Amniotic stem cell (primary cell): ENCODE results near the gene FAP.

Experiments
- DNase-seq: peaks from one replicate; lab custom pipeline; 2025; lab: John Stamatoyannopoulos, UW

FAP gene

DNA sequence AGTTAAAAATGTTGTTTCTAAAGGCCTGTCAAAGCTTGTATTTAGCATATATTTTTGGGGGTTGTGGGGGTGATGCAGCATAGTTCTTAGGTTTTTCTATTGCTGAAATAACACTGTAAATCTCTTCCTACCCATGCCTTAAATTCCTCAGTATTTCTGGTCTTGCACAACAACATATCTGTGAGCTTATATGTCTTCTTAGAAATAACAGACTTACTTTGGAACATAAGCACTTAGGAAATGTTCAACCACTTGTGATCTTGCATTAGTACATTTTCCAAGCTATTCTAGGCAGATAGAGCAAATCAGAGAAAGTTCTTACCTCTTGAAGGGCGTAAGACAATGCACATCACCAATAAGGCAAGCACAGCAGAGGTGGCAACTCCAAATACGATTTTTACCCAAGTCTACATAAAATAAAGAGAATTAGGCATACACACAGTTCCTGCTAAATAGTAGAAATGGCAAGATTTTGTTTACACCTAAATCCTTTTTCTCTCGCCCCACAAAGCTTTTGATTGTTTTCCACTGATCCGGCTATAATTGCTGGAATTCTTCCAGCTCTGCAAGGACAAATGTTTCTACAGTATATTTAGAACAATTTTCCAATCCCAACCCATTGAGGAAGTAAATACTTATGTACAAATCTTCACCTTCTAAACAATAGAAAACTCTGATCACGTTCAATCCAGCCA is 512 bp downstream of the FAP start:
- DNase-seq, result no peak

DNA sequence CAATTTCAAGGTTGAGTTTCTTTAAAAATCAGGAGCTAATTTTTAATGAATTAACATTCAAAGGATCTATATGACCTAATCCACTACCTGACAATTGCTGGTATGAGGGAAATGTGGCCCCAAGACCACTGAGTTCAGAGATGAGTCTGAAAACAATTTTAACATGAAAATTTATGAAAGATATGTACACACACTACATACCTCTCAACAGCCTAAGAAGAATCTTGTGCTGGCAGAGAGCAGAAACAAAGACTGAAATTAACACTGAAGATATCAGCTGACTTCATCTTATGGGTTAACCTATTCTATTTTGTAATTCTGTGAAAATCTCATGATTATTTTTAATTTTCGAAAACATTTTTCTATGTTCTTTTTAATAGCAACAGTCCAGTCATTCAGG is 1.7 kb downstream of the FAP start:
- DNase-seq, result no peak

DNA sequence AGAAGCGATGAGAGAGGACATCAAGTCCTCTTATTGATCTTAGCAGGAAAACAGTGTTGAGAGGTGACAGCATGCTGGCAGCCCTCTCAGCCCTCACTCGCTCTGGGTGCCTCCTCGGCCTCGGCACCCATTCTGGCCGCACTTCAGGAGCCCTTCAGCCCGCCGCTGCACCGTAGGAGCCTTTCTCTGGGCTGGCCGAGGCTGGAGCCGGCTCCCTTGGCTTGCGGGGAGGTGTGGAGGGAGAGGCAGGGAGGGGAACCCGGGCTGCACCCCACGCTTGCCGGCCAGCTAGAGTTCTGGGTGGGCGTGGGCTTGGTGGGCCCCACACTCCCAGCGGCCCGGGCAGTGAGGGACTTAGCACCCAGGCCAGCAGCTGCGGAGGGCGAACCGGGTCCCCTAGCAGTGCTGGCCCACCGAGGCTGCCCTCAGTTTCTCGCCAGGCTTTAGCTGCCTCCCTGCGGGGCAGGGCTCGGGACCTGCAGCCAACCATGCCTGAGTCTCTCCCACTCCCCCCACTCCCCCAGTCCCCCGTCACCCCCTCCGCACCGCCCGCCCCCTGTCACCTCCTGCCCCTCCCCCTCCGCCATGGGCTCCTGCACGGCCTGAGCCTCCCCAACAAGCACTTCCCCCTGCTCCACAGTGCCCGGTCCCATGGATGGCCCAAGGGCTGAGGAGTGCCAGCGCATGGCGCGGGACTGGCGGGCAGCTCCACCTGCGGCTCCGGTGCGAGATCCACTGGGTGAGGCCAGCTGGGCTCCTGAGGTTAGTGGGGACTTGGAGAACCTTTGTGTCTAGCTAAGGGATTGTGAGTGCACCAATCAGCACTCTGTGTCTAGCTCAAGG is 8.4 kb downstream of the FAP start:
- DNase-seq, result no peak

DNA sequence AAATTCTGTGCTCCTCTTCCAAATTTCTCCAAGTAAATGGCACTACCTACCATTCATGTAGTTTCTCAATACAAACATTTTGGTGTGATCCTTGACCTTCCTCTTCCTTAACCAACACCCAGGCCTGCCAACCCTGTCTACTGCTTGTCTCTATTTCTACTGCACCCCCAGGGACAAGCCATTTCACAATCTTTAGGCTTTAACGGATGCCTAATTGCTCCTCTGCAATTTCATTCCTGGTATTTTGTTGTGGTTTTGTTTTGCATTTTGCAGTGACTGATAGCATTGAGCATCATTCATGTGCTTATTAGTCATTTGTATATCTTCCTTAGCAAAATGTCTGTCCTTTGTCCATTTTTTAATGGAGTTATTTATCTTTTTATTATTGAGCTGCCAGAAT is 10.0 kb downstream of the FAP start:
- peak; percentile 27 for DNase-seq

GRCh38 chr2:162232671-162233070 is 10.6 kb downstream of the FAP start:
- DNase-seq, result no peak

- DNase-seq, result no peak
These were observed 11.2 kb downstream of the FAP start for GRCh38 chr2:162232027-162232426.

DNA sequence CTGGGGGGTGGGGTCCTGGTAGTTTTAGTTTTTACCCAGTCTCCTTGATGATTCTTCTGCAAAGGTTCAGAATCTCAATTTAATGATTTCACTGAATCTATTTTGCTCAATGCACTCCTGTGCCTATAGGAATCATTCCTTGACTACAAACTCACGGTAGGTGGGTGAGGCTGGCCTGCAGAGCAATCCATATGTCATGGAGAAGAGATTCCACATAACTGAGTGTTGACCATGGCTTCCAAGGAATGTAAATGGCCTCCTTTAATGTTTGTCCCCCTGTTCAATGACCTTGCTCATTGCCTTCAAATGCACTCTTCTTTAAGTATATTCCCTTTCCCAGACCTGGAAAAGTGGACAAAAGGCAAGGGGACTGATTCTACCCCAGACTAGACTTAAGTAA is 12.5 kb downstream of the FAP start:
- DNase-seq, result no peak

GRCh38 chr2:162226836-162227235 is 16.4 kb downstream of the FAP start:
- DNase-seq, result no peak

- no peak for DNase-seq
These were observed 22.2 kb downstream of the FAP start for GRCh38 chr2:162221064-162221463.

GRCh38 chr2:162220368-162220767 is 22.9 kb downstream of the FAP start:
- no peak for DNase-seq

- DNase-seq, result no peak
These were observed 23.8 kb downstream of the FAP start for GRCh38 chr2:162219426-162219825.

- no peak for DNase-seq
These were observed 25.6 kb downstream of the FAP start for GRCh38 chr2:162217598-162217997.

DNA sequence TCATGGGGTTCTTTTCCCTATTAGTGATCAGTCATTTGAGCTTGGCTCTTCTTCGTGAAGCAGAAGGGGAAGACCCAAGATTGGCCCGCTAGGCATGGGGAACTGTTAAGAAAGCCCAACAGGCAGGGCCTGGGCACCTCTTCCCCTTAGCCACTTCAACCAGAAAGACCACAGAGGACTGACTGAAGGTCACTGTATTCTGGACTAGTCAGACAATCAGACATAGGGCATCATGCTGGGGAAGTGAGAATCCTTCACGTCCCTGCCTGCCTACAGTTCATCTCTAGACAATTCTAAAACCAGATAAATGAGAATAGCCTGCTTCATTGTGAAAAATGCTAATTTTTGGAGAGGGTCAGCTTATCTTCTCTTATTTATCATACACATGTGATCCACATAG is 28.1 kb downstream of the FAP start:
- no peak for DNase-seq

DNA sequence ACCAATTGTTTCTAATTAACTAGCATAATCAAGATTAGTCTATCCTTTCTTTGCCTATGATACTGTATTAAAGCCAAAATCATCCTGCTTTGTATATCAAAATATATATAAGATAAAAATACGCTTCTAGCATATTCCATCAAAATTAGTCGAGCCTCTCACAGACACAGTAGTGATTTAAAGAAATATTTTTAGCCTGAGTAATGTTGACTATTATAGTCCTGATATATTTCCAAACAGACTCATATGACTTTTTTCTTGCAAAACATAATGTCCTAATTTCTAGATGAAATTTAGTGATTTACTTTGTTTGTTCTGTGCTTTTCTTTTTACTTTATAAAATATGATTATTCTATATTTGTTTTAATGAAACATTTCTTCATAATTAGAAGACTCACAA is 30.9 kb downstream of the FAP start:
- no peak for DNase-seq

GRCh38 chr2:162211732-162212131 is 31.5 kb downstream of the FAP start:
- no peak for DNase-seq

DNA sequence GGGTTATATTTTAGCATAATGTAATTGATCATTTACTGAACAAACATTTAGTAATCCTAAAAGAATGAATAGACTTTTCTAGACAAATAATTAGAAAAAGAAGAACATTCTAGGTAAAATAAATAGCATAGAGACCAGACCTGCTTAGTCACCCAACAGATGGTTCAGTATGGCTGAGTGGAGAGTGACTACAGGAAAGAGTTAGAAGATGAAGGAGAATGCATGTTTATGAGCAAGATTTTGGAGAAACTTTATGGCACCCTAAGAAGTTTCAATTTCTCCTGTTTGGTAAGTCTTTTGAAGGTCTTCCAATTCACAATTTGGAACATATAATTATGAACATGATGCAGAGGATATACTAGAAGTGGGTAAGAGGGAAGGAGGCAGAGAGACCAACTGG is 32.9 kb downstream of the FAP start:
- DNase-seq, result no peak

GRCh38 chr2:162202203-162202602 is 41.0 kb downstream of the FAP start:
- DNase-seq, result no peak

GRCh38 chr2:162200636-162201035 is 42.6 kb downstream of the FAP start:
- DNase-seq, result no peak

- DNase-seq, result no peak
These were observed 43.3 kb downstream of the FAP start for GRCh38 chr2:162199913-162200312.

DNA sequence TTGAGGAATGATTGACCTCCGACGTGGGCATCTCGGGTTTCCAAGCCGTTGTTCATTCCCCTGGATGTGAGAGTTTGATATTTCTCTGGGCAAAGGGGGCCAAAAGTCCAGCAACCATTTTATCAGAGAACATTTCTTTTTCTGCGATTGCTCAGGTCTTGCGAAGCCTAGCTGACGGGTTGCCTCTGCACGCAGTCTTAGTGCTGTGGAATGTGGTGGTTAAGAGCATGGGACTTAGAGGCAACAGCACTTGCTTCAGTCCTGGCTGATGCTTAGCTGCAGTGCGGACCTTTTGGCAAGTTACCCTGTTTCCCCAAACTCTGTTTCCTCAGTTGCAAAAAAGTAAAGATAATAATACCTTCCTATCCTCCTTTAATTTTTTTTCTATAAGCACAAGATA is 45.0 kb downstream of the FAP start:
- no peak for DNase-seq

- no peak for DNase-seq
These were observed 46.0 kb downstream of the FAP start for GRCh38 chr2:162197069-162197825.

- no peak for DNase-seq
These were observed 46.6 kb downstream of the FAP start for GRCh38 chr2:162196638-162197037.

DNA sequence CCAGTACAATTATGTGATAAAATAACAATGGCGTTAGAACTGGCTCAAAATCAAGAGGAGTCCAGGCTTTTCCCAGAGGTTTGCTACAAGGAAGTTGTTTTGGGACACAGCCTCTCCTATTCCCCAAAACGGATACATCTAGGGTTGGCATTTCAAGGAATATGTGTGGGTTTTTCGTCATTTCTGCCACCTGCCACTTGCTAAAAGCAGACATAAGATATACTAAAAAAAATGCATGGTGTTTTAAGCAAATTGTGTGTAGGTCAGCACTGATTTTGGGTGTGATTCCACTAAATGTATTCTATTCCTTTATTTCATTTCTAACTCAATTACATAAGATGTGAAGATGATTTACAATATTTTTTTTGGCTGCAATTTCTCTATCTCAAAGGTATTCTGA is 54.8 kb downstream of the FAP start:
- no peak for DNase-seq
